ENCODE results near the gene SCAMP2.

- TF ChIP-seq CTCF (conservative IDR thresholded peaks at IDR 0.05) (no peak), ZFX (IDR thresholded peaks at IDR 0.05) (no peak)
These were observed 15.3 kb downstream of the SCAMP2 start for GRCh38 chr15:74857671-74858368.
